ENCODE data around the gene NCAPG.
A peak's percentile ranks its signal among the peaks of the same experiment; 100 is the strongest.

DNA sequence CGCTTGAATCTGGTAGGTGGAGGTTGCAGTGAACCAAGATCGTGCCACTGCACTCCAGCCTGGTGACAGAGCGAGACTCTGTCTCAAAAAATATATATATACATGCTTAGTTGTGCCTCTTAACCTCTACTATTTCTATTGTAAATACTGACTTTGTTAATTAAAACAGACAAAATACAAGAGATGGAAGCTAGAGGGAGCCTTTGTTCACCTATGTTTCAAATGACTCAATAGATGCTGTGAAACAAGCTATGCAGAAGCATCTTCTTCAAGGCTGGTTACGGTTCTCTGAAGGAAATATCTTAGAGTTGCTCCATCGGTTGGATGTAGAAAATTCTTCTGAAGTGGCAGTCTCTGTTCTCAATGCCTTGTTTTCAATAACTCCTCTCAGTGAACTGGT is 6.2 kb downstream of the NCAPG start:
- TF ChIP-seq, protein P1, sequence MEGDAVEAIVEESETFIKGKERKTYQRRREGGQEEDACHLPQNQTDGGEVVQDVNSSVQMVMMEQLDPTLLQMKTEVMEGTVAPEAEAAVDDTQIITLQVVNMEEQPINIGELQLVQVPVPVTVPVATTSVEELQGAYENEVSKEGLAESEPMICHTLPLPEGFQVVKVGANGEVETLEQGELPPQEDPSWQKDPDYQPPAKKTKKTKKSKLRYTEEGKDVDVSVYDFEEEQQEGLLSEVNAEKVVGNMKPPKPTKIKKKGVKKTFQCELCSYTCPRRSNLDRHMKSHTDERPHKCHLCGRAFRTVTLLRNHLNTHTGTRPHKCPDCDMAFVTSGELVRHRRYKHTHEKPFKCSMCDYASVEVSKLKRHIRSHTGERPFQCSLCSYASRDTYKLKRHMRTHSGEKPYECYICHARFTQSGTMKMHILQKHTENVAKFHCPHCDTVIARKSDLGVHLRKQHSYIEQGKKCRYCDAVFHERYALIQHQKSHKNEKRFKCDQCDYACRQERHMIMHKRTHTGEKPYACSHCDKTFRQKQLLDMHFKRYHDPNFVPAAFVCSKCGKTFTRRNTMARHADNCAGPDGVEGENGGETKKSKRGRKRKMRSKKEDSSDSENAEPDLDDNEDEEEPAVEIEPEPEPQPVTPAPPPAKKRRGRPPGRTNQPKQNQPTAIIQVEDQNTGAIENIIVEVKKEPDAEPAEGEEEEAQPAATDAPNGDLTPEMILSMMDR (conservative IDR thresholded peaks at IDR 0.05) = peak; percentile 60
- no peak for TF ChIP-seq ZFX (IDR thresholded peaks at IDR 0.05)
